HG02678 (cell line): ENCODE results near the gene HLA-DOA.

Experiments used
- ATAC-seq: cut with Tn5 transposase; IDR thresholded peaks from one replicate; pipeline ENCODE4 v1.9.1; 2021; ENCODE audit warnings: mild to moderate bottlenecking, moderate library complexity; ENCODE audit not compliant: unreplicated experiment

HLA-DOA gene

GRCh38 chr6:33017694-33018353 lies 8.4 kb upstream of the HLA-DOA start:
- ATAC-seq: no peak

GRCh38 chr6:33017018-33017417 lies 7.6 kb upstream of the HLA-DOA start:
- ATAC-seq: no peak

- no peak for ATAC-seq
Observed at GRCh38 chr6:33015798-33016197, 6.4 kb upstream of the HLA-DOA start.

- no peak for ATAC-seq
Observed at GRCh38 chr6:33014841-33015634, 5.6 kb upstream of the HLA-DOA start.

GRCh38 chr6:33013608-33014007 lies 4.2 kb upstream of the HLA-DOA start:
- no peak for ATAC-seq

GRCh38 chr6:33010356-33010755 lies 965 bp upstream of the HLA-DOA start:
- ATAC-seq: no peak

- ATAC-seq: no peak
Observed at GRCh38 chr6:33007831-33008400, 1.5 kb downstream of the HLA-DOA start.

GRCh38 chr6:33004940-33005339 lies 4.5 kb downstream of the HLA-DOA start:
- no peak for ATAC-seq

- no peak for ATAC-seq
Observed at GRCh38 chr6:33001685-33002084, 7.7 kb downstream of the HLA-DOA start.

GRCh38 chr6:33000055-33000454 lies 9.3 kb downstream of the HLA-DOA start:
- no peak for ATAC-seq

GRCh38 chr6:32995448-32995847 lies 13.9 kb downstream of the HLA-DOA start:
- ATAC-seq: no peak

- no peak for ATAC-seq
Observed at GRCh38 chr6:32993363-32993973, 15.9 kb downstream of the HLA-DOA start.

- no peak for ATAC-seq
Observed at GRCh38 chr6:32991972-32992371, 17.4 kb downstream of the HLA-DOA start.

- no peak for ATAC-seq
Observed at GRCh38 chr6:32989368-32989767, 20.0 kb downstream of the HLA-DOA start.

- ATAC-seq: no peak
Observed at GRCh38 chr6:32984622-32985389, 24.6 kb downstream of the HLA-DOA start.

- ATAC-seq: no peak
Observed at GRCh38 chr6:32983964-32984621, 25.3 kb downstream of the HLA-DOA start.

GRCh38 chr6:32983493-32983848 lies 25.9 kb downstream of the HLA-DOA start:
- no peak for ATAC-seq

- ATAC-seq: no peak
Observed at GRCh38 chr6:32982702-32983492, 26.5 kb downstream of the HLA-DOA start.

GRCh38 chr6:32982084-32982701 lies 27.2 kb downstream of the HLA-DOA start:
- ATAC-seq: no peak
